GM20000 (cell line): Measurements from ENCODE around the gene UBE2J1.

Source experiments
- DNase-seq: peaks from one replicate; pipeline ENCODE4 v3.0.0; 2012; ENCODE audit warnings: low spot score
- TF ChIP-seq, protein P1 (sequence below): IDR thresholded peaks from 2 replicates; pipeline ENCODE4 v1.5.1; 2012; ENCODE audit warnings: mild to moderate bottlenecking, control low read depth; ENCODE audit errors: extremely low read depth, missing control alignments

UBE2J1 gene

DNA sequence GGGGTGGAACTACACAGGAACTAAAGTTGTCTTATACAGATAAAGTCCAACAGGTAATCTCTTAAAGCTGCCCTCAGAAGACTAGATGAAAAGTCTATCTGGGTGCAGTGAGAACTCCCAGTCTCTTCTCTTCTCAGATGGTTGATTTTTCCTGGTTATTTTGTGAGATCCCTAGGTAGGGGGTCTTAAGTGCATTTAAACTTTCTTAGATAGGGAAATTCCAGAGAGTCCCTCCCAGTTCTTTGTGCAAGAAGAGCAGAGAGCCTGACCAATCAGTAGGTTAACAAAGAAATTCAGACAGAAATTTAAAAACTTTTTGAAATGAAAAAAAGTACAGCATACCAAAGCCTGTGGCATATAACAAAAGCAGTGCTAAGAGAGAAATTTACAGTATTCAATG, 35.5 kb downstream of the UBE2J1 start:
- TF ChIP-seq, protein P1, sequence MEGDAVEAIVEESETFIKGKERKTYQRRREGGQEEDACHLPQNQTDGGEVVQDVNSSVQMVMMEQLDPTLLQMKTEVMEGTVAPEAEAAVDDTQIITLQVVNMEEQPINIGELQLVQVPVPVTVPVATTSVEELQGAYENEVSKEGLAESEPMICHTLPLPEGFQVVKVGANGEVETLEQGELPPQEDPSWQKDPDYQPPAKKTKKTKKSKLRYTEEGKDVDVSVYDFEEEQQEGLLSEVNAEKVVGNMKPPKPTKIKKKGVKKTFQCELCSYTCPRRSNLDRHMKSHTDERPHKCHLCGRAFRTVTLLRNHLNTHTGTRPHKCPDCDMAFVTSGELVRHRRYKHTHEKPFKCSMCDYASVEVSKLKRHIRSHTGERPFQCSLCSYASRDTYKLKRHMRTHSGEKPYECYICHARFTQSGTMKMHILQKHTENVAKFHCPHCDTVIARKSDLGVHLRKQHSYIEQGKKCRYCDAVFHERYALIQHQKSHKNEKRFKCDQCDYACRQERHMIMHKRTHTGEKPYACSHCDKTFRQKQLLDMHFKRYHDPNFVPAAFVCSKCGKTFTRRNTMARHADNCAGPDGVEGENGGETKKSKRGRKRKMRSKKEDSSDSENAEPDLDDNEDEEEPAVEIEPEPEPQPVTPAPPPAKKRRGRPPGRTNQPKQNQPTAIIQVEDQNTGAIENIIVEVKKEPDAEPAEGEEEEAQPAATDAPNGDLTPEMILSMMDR: no peak
- DNase-seq: no peak

DNA sequence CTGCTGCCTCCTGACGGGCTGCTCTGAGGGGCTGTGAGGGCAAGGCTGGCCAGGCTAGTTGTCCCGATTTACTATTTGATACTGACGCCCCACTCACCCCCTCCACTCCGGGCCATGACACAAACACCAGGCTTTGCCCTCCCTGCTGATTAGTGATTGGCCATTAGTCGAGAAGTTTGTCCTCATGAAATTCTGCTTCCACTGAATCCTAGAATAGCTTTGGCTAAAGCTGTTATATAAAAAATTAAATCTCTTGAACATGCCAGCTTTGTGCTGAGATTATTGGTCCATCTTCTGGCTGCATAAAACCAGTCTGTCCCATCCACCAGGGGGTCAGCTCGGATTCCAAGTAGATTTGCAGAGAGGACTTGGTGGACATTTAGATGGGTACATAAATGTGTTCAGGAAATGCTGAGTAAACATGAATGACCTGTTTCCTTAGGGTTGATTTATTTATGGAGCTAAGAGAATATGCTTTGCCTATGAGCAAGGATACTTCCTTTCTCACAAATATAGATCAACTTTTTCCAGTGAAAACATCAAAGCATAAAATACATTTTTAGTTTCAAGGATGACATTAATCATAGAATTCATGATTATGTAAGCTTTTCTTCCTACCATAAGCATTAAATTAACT, 37.2 kb downstream of the UBE2J1 start, which contains the start of gene GABRR2:
Gene GABRR2 (minus strand): TSS at position 51 of the 637 bp plus-strand sequence. CDS start 134 bp downstream, outside the sequence.
- DNase-seq: no peak
- TF ChIP-seq, protein P1: no peak

DNA sequence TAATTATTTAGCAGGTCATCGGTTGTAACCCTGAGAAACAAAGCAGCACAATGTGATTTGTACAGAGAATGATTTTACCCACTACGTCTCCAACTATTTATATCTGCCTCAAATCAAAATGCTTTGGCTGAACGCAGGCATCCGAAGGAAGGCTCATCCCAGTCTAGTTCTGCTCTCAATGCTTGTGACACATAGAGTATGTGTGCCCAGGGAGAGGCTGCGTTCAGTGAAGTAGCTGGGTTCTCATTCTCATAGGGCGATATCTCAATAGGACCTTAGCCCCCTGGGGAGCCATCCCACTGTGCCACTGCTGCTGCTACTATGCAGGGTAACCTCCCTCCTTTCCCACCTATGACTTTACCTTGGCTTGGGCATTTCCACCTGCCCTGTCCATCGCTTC, 37.8 kb downstream of the UBE2J1 start:
- no peak for DNase-seq
- TF ChIP-seq, protein P1: no peak

DNA sequence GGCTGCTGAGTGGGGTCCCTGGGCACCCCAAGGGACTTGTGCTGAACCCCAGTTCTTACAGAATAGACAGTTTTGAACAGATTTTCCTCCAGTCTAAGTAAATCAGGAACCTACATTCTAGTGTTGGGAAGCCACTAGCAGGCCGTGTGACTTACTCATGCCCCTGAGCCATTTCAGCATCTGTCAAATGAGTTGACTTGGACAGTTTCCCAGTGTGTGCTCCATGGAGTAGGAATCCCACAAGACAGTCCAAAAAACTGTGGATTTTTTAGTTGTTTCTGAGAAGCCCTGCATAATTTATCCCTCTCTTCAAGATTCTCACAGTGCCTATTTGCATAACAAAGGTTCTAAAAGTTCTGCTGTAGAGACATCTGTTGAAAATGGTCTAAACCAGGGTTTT, 39.5 kb downstream of the UBE2J1 start:
- TF ChIP-seq, protein P1: no peak
- no peak for DNase-seq

DNA sequence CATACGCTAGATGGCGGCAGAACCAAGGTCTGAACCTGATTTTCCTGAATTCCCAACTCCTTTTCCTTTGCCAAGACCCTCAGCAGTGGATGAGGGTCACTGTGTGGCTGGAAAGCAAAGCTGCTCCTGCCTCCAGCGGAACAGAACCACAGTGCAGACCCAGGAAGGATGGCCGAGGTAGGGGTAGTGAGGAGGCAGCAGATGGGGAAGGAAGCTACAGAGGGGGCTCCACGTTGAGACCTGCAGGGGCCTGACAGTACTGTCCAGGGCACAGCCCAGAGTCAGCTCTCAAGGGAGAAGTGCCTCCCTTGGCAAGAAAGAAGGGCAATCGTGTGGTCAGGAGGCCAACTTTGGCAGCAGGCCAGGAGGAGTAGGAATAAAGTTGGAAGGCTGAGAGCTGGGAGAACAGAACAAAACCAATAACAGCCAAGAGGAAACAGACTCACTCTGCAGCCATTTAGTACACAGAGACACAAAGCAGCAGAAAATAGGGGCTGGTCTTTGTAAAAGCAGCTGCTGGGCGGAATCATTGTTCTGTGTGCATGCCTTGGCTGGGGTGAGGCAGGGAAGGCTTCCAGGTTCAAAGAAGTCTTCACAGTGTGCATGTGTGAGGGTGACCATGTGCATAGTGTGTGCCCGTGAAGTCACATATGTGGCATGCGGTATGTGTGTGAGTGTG, 40.5 kb downstream of the UBE2J1 start:
- no peak for DNase-seq
- TF ChIP-seq, protein P1: no peak

DNA sequence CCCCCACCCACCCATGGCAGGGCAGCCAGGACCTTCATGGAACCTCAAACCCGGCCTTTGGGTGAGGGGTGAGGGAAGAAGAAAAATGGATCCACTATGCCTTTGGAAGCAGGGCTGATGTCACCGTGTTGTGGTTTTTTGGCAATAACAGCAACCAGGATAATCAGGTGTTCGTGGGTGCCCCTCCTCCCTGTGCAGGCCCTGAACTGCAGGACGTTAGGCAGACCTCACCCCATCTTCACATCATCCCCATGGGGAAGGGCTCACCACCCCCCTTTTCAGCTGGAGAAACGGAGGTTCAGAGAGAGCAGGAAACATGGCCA, 41.0 kb downstream of the UBE2J1 start:
- TF ChIP-seq, protein P1: peak; percentile 3
- no peak for DNase-seq

DNA sequence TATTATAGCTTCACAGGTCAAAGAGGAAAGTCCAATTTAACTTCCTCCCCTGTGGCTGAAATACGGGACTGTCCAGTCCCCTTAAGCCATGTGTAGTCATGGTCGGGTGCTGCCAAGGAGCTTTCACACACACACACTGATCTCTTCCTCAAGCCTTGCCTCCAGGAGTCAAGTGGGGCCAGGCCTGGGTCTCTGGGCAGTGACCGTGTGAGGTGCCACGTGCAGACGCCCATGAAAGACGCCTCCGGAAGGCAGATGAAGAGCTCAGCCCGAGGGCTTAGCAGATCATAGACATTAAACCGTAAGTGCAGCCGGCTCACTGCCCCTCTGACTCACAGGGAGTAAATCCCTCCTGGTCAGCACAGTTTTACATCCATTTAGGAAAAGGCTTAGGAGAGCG, 41.6 kb downstream of the UBE2J1 start:
- no peak for DNase-seq
- TF ChIP-seq, protein P1: no peak
